ENCODE results near the gene OPCML.
A peak's percentile ranks its signal among the peaks of the same experiment; 100 is the strongest.
"Not testable (repeated sequence)": the region's sequence is repeated elsewhere in the genome, so short reads cannot be mapped to it uniquely, and the experiment has no call there.

Gene OPCML

GRCh38 chr11:132447761-132448160 lies 1084.5 kb downstream of the OPCML start:
- no peak for DNase-seq

GRCh38 chr11:132445859-132446291 lies 1086.4 kb downstream of the OPCML start:
- DNase-seq, result no peak

- DNase-seq, result no peak
These were observed 1087.4 kb downstream of the OPCML start for GRCh38 chr11:132444911-132445310.

GRCh38 chr11:132439711-132440255 lies 1092.5 kb downstream of the OPCML start:
- DNase-seq, result no peak

- DNase-seq, result no peak
These were observed 1093.9 kb downstream of the OPCML start for GRCh38 chr11:132438418-132438817.

GRCh38 chr11:132430429-132431062 lies 1101.8 kb downstream of the OPCML start:
- DNase-seq, result peak; percentile 44

- no peak for DNase-seq
These were observed 1102.6 kb downstream of the OPCML start for GRCh38 chr11:132429685-132430084.

- DNase-seq, result no peak
These were observed 1104.7 kb downstream of the OPCML start for GRCh38 chr11:132427611-132428010.

GRCh38 chr11:132424433-132424832 lies 1107.9 kb downstream of the OPCML start:
- DNase-seq, result no peak

GRCh38 chr11:132423266-132423665 lies 1109.0 kb downstream of the OPCML start:
- no peak for DNase-seq

GRCh38 chr11:132422722-132423121 lies 1109.6 kb downstream of the OPCML start:
- no peak for DNase-seq

- DNase-seq, result no peak
These were observed 1110.7 kb downstream of the OPCML start for GRCh38 chr11:132421555-132421954.

- no peak for DNase-seq
These were observed 1117.8 kb downstream of the OPCML start for GRCh38 chr11:132414451-132414850.

- no peak for DNase-seq
These were observed 1121.9 kb downstream of the OPCML start for GRCh38 chr11:132410383-132410782.

- no peak for DNase-seq
These were observed 1122.5 kb downstream of the OPCML start for GRCh38 chr11:132409573-132410355.

GRCh38 chr11:132408877-132409276 lies 1123.4 kb downstream of the OPCML start:
- DNase-seq, result no peak

GRCh38 chr11:132405728-132406127 lies 1126.6 kb downstream of the OPCML start:
- peak; percentile 78 for DNase-seq

- DNase-seq, result peak; percentile 64
These were observed 1130.1 kb downstream of the OPCML start for GRCh38 chr11:132402071-132402684.

- DNase-seq, result no peak
These were observed 1136.0 kb downstream of the OPCML start for GRCh38 chr11:132396318-132396717.

- no peak for DNase-seq
These were observed 1136.9 kb downstream of the OPCML start for GRCh38 chr11:132395434-132395833.

- DNase-seq, result no peak
These were observed 1152.8 kb downstream of the OPCML start for GRCh38 chr11:132379540-132379939.

GRCh38 chr11:132373405-132374143 lies 1158.7 kb downstream of the OPCML start:
- DNase-seq, result no peak

- DNase-seq, result not testable (repeated sequence)
These were observed 1162.2 kb downstream of the OPCML start for GRCh38 chr11:132370114-132370513.
